Measurements from ENCODE around the gene NLRP13.

- TF ChIP-seq CTCF (IDR thresholded peaks at IDR 0.05) (no peak), POLR2A (IDR thresholded peaks at IDR 0.05) (no peak)
Measured at GRCh38 chr19:55923556-55923955, 8.6 kb downstream of the NLRP13 start.

Data from adrenal gland (tissue), 5 donors.